Activated CD8-positive, alpha-beta memory T cell treated with anti-CD3 and anti-CD28 coated beads for 24 hours (primary cell): ENCODE results near the gene GLOD4.
"Not testable (repeated sequence)": the region's sequence is repeated elsewhere in the genome, so short reads cannot be mapped to it uniquely, and the experiment has no call there.

Experiments used
- DNase-seq: peaks from one replicate; pipeline ENCODE4 v3.0.0-alpha.2; 2020

Gene GLOD4

DNA sequence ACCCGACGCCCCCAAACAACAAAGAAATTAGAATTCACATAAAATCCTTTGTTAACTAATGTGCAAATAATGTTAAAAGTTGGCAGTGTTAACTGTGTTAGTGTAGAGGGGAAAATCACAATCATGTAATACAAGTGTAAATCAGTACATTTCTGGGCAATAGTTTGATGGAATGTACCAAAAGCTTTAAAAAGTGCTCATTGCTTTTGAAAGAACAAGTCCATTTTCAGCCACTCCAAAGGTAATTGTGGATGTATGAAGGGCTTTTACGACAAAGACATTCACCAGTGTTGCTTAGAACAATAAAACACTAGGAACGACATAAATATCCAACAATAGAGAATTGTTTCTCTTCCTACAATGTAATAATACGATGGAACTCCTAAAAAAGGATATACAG, 9.1 kb downstream of the GLOD4 start:
- DNase-seq: no peak

DNA sequence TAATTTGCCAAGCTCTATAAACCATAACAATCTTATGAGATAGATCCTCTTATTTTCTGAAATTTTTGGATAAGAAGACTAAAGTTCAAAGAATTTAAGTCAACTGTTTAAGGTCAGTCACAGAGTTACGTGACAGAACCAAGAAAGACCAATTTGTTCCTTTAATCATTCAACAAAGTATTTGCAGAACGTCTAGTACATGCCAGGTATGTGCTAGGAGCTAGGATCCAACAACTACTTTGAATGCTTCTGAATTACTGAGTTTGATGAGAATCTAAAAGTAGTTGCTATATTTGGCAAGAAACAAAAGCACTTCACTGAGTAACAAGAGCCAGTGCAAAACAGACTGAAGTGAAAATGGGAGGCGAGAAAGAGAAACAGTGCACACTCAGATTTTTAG, 15.0 kb downstream of the GLOD4 start:
- DNase-seq: no peak

GRCh38 chr17:760371-760770, 21.7 kb downstream of the GLOD4 start:
- no peak for DNase-seq

DNA sequence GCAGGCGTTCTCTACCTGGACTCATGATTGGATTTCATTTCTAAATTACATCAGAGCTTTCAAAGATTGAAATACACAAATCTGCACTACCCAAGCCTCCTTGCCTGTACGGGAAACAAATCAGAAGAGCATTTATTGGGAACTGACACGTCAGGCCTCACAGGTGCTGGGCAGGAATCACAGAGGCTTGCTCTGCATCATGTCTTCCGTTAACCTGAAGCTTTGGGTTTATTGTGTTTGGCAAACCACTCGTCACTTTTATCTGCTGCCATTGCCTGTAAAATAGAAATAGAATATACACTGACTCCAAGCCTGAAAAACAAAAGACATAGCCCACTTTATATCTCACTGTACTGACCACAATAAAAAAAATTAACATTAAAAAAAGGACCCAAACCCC, 22.1 kb downstream of the GLOD4 start:
- no peak for DNase-seq

- DNase-seq: not testable (repeated sequence)
Measured at GRCh38 chr17:756010-756567, 26.0 kb downstream of the GLOD4 start.

GRCh38 chr17:755319-755961, 26.6 kb downstream of the GLOD4 start:
- DNase-seq: not testable (repeated sequence)

GRCh38 chr17:753418-753817, 28.7 kb downstream of the GLOD4 start:
- DNase-seq: no peak

DNA sequence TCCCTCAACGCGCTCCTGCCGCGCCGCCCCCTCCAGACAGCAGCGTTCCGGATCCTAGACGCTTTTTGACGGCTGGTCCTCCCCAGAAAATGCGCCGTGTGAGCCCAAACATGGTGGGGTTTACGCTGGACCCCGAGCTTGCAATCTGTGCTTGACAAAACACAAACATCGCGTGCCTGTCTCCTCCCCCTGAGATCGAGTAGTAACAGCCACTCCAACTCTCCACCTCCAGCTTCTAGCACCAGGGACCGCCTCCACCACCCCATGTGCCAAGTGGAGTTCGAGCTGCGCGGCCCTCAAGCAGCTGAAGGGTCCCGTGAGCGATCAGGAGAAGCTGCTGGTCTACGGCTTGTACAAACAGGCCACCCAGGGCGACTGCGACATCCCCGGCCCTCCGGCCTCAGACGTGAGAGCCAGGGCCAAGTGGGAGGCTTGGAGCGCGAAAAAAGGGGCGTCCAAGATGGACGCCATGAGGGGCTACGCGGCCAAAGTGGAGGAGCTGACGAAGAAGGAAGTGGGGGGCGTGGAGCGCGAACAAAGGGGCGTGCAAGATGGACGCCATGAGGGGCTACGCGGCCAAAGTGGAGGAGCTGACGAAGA, 29.4 kb downstream of the GLOD4 start:
- no peak for DNase-seq

DNA sequence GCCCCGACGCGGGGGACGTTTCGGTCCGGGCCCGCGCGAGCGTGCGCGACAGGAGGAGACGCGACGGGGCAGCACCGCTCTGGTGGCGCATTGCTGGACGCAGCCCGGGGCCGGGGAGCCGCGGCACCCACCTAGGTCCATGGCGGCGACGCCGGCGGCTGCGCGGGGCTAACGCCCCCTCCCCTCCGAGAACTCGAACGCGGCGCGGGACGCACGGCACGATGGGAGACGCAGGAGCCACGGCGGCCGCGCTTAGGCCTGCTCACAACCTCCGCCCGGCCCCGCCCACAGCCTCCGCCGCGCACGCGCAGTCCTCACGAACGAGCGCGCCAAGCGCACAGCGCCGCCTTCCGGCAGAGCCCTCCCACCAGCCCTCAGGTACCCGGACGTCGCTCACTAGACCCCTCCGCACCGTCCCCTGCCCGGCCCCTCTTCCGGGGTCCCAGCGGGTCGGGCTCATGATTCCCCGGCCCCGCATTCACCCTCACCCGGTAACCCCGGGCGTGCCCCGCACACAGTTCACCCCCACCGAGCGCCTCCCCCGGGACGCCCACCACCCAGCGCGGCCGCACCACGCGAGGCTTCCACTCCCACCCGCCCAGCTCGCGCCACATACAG, 30.0 kb downstream of the GLOD4 start, which contains the start of gene GEMIN4:
TSS of gene GEMIN4 (minus strand) at position 263 of the 618 bp plus-strand sequence. CDS start at position 141, 122 bp downstream.
- peak; percentile 100 for DNase-seq

GRCh38 chr17:751269-752001, 30.6 kb downstream of the GLOD4 start:
- DNase-seq: no peak

DNA sequence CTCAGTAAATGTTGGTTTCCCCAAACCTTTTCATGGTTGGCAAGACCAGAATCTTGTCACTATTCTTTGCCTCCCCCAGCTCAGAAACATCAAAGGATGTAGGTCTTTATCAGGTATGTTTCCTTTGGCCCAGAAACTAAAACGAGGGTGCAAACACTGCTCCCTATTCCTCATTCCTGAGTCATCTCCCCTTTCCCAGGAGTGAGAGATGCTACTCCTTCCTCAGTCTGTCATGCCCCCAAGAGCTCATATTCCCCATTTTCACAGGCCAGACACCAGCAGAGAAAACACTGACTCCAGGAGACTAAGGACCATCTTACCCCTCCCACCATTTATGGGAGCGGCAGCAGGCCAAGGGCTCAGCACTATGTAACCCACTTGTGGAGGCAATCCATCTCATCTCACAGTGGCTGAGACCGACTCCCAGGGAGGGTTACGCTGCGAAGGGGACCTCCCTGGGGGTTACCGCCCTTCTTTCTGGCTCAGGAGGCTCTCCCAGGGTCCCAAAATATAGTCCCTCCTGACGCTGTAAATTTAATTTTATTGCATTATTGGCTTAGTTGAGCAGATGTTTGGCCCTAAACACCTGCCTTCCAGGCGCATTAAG, 31.5 kb downstream of the GLOD4 start:
- no peak for DNase-seq

DNA sequence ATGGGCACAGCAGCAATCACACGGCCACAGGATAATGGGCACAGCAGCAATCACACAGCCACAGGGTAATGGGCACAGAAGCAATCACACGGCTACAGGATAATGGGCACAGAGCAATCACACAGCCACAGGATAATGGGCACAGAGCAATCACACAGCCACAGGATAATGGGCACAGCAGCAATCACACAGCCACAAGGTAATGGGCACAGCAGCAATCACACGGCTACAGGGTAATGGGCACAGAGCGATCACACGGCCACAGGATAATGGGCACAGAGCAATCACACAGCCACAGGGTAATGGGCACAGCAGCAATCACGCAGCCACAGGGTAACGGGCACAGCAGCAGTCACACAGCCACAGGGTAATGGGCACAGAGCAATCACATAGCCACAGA, 32.7 kb downstream of the GLOD4 start:
- DNase-seq: not testable (repeated sequence)

DNA sequence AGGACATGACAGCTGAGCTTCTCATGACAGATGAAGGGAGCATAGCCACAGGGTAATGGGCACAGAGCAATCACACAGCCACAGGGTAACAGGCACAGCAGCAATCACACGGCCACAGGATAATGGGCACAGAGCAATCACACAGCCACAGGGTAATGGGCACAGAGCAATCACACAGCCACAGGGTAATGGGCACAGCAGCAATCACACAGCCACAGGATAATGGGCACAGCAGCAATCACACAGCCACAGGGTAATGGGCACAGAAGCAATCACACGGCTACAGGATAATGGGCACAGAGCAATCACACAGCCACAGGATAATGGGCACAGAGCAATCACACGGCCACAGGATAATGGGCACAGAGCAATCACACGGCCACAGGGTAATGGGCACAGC, 33.5 kb downstream of the GLOD4 start:
- DNase-seq: not testable (repeated sequence)

- DNase-seq: no peak
Measured at GRCh38 chr17:746783-747629, 35.1 kb downstream of the GLOD4 start.

DNA sequence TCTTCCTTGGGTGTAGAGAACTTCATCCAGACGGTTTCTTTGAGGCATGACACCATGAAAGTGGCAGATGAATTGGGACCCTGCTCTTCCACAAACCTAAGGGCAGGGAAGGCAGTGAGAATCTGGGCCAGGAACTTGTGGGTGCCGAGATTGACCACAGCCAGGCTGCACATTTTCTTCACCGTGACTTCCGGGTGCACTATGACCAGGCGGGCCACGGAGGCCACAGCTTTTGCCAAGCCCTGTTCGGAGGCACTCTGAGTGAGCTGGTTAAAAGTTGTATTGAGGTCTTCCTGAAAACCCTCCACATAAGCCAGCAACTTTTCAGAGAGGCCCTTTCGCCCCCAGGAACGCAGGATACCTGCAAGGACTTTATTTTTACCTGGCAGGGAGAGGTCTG, 35.9 kb downstream of the GLOD4 start:
- DNase-seq: no peak

GRCh38 chr17:745406-745805, 36.7 kb downstream of the GLOD4 start:
- no peak for DNase-seq

- no peak for DNase-seq
Measured at GRCh38 chr17:744937-745336, 37.1 kb downstream of the GLOD4 start.

DNA sequence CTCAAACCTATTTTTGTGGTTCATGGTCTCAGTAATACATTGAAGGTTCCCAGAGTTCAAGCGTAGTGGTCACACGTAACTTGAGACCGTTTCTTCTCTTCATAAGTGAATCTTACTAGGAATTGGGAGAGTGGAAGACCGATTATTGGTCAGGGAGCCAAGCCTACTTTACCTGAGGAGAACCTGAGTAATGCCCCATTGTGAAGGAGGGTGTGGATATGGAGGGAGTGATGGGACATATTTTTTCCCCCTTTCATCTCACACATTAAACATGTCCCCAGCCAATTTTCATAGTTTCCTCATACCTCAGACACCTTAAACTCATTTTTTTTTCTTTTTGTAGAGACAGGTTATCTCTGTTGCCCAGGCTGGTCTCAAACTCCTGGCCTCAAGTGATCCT, 38.9 kb downstream of the GLOD4 start:
- DNase-seq: no peak

DNA sequence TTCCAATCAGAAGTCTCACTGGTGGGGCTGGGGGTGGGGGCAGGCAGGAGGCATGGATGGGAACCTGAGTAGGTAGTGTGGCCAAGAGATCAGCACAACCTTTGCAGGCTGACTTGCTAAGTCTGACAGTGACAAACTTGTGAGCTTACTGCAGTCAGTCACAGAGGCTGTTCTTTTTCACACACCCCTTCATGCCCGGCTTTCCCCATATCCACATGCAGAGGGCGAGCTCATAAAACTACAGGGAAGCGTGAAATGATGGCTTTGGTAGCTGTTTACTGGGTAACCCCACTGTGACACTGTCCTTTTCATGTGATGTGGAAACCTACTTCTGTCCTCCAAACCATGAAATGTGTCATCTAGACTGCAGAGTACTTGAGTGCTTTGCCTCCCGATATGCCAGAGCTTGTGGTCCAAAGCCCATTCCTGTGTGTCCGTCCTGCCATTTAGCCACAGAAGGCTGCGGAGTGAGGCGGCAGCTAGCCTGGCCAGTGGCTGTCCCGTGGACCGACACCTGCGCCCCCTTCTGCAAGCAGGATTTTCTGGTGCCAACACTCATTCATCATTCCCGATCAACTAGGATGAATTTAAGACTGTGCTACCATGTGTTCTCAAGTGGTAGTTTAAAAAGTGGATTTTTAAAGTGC, 39.8 kb downstream of the GLOD4 start:
- no peak for DNase-seq

DNA sequence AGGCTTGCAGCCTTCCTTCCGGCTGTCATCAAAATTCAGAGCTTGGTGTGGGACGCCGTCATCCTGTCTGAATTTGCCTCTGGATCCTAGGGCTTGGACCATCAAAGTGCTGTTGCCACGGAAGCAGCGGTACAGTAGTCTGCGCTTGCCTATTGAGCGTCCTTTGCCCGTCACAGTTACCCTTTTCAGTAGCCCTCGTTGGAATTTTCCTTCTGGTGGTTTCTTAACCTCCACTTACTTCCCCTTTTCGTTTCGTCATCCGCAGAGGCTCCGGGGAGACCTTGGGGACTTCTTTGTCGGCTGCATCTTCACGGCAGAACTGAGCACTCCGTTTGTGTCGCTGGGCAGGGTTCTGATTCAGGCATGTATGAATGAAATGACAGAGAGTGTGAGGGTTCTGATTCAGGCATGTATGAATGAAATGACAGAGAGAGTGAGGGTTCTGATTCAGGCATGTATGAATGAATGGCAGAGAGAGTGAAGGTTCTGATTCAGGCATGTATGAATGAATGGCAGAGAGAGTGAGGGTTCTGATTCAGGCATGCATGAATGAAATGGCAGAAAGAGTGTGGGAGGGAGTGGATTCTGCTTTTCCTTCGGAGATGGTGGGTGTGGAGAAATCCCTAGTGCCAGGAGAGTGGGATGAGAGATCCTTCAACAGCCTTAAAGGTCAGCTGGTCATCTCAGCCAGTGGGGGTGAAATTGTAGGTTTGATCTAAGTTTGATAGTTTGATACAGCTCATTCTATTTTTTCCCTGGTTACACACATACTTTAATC, 41.7 kb downstream of the GLOD4 start:
- DNase-seq: no peak
